Common myeloid progenitor, CD34-positive (primary cell): Measurements from ENCODE around the gene ACSBG1. TPM values are rescaled to one million over a fixed set of nuclear protein-coding genes. Genes with fewer than 3 reads are reported as not detected.
A peak's percentile ranks its signal among the peaks of the same experiment; 100 is the strongest.

Experiments used
- CTCF ChIA-PET: fragments of 350-600 bp; sonication (Branson Sonifier 250); formaldehyde crosslinking; loops from one replicate; lab custom pipeline; 2021; ENCODE audit warnings: antibody characterized with exemption; lab: Charles Lee
- POLR2A ChIA-PET: fragments of 350-600 bp; sonication (Branson Sonifier 250); formaldehyde crosslinking; loops from one replicate; lab custom pipeline; 2021; ENCODE audit warnings: antibody characterized with exemption; lab: Charles Lee
- DNase-seq, 3 donors: peaks; one replicate each; pipeline versions ENCODE4 v3.0.0 to v3.0.0-alpha.2; 2013
- H3K27ac ChIP-seq, 2 experiments: 1 replicate in 1 of 2; 2 replicates in 1 of 2; pipeline ENCODE4 v1.7.0; 2013; ENCODE audit warnings: inconsistent platforms in 2 of 2, low read length in 2 of 2, mild to moderate bottlenecking in 2 of 2, low read depth in 1 of 2, moderate library complexity in 1 of 2; ENCODE audit not compliant: severe bottlenecking in 2 of 2, insufficient read depth in 1 of 2, poor library complexity in 1 of 2
- H3K27me3 ChIP-seq, 5 experiments: replicated peaks in 2 of 5; 1 replicate in 3 of 5; 2 replicates in 2 of 5; pipeline versions ENCODE4 v1.6.1 to v1.7.0; 2013; ENCODE audit warnings: low read length in 4 of 5, mild to moderate bottlenecking in 2 of 5, moderate library complexity in 2 of 5, inconsistent platforms in 1 of 5; ENCODE audit not compliant: insufficient read depth in 5 of 5, control insufficient read depth in 4 of 5
- H3K36me3 ChIP-seq, 4 experiments: 1 replicate in 2 of 4; 2 replicates in 2 of 4; pipeline versions ENCODE4 v1.6.1 to v1.7.0; 2013; ENCODE audit warnings: low read length in 3 of 4, control low read depth in 1 of 4, mild to moderate bottlenecking in 1 of 4; ENCODE audit not compliant: control insufficient read depth in 4 of 4, insufficient read depth in 4 of 4
- H3K4me1 ChIP-seq, 4 experiments: 1 replicate in 3 of 4; 2 replicates in 1 of 4; pipeline versions ENCODE4 v1.6.1 to v1.7.1; 2013; ENCODE audit warnings: low read length in 3 of 4, mild to moderate bottlenecking in 3 of 4, control low read depth in 1 of 4, inconsistent platforms in 1 of 4, moderate library complexity in 1 of 4; ENCODE audit not compliant: control insufficient read depth in 4 of 4, insufficient read depth in 4 of 4; ENCODE audit errors: control extremely low read depth in 1 of 4
- H3K4me3 ChIP-seq, 7 experiments: 1 replicate in 4 of 7; 2 replicates in 3 of 7; pipeline versions ENCODE4 v1.5.1 to v1.7.0; 2013; ENCODE audit warnings: mild to moderate bottlenecking in 7 of 7, low read length in 6 of 7, moderate library complexity in 6 of 7, inconsistent platforms in 2 of 7, low read depth in 2 of 7, control low read depth in 1 of 7; ENCODE audit not compliant: insufficient read depth in 4 of 7, control insufficient read depth in 1 of 7; ENCODE audit errors: extremely low read depth in 1 of 7
- H3K9me3 ChIP-seq, 5 experiments: 1 replicate in 4 of 5; 2 replicates in 1 of 5; pipeline versions ENCODE4 v1.6.1 to v1.7.1; 2013; ENCODE audit warnings: low read length in 4 of 5, mild to moderate bottlenecking in 2 of 5, inconsistent platforms in 1 of 5, low read depth in 1 of 5, moderate library complexity in 1 of 5; ENCODE audit not compliant: control insufficient read depth in 4 of 5, insufficient read depth in 2 of 5; ENCODE audit errors: control extremely low read depth in 1 of 5
- WGBS: methylation state at CpG from one replicate; pipeline ENCODE4 v1.1.5; 2013; ENCODE audit not compliant: insufficient coverage; 5-methylcytosine and 5-hydroxymethylcytosine counted together
- polyA plus RNA-seq: library from polyadenylated mRNA; unstranded; fragments of 120-200 nt; gene quantifications from one replicate; pipeline ENCODE4 v1.2.1, GENCODE V29; 2013

Gene ACSBG1
- 0.18 TPM for polyA plus RNA-seq

DNA sequence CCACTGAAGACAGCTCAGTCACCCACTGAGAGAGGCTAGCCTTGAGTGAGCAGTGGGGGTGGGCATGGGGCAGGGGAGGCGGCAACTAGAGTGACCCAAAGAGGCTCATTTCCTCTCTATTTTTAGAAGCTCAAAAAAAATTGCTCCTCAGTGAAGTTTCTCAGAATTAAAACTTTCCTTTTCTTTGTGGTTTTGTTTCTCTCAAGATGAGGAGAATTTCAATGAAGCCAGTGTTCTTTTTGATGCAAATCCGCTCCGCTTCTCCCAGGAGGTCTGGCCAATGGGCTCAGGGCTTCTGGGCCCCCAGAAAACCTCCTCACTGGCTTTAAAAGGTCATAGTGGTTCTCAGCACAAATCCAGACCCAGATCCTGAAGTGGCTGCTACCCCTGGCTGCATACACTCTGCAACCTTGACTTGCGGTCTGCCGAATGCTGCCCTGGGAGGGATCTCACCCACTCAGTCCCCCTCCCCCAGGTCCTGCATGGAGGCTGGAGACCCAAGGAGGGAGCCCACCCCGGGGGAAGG lies at the start of gene ACSBG1:
Gene ACSBG1 (minus strand): TSS at position 51 of the 526 bp plus-strand sequence. CDS start 64 bp downstream, outside the sequence.
- Histone ChIP-seq H3K4me3 (no peak within 1 kb of the TSS), H3K4me1 (peaks cover 0 to 12% (median under 1%) of the 10 kb centered on the region in 4 experiments), H3K27me3 (no peaks in the 10 kb centered on the region), H3K9me3 (no peaks in the 10 kb centered on the region), H3K27ac (no peak within 1 kb of the TSS), H3K36me3 (no peaks in the 10 kb centered on the region)
- WGBS, result 72% methylated on average over 4 of the region's 6 CpGs
- ChIA-PET POLR2A (no interaction called here), CTCF (interaction anchor here (1.3 kb wide), 1 partner anchor 122 kb away, joined by 5 read pairs; no protein-coding TSS in a partner anchor)
- DNase-seq, result no peak

GRCh38 chr15:78282324-78282723 lies 48.0 kb upstream of the ACSBG1 start:
- H3K27me3 ChIP-seq, result no peaks in the 10 kb centered on the region
- H3K27ac ChIP-seq, result no peak overlapping the region
- no peaks in the 10 kb centered on the region for H3K9me3 ChIP-seq
- peaks cover 0 to 3% (median 0%) of the 10 kb centered on the region in 4 experiments for H3K4me1 ChIP-seq
- CTCF ChIA-PET, result interaction anchor here (1.1 to 2.4 kb wide), 4 partner anchors 12 to 19 kb away, joined by 3 to 12 read pairs (median 8); partner anchors contain the start of gene DNAJA4
- H3K4me3 ChIP-seq, result no peak overlapping the region
- H3K36me3 ChIP-seq, result peaks cover 10 to 76% (median 48%) of the 10 kb centered on the region in 4 experiments
- WGBS, result 100% methylated on average over 1 of the region's 2 CpGs
- DNase-seq, result no peak
- POLR2A ChIA-PET, result interaction anchor here (1.0 kb wide), 1 partner anchor 8 kb away, joined by 3 read pairs; no protein-coding TSS in a partner anchor

DNA sequence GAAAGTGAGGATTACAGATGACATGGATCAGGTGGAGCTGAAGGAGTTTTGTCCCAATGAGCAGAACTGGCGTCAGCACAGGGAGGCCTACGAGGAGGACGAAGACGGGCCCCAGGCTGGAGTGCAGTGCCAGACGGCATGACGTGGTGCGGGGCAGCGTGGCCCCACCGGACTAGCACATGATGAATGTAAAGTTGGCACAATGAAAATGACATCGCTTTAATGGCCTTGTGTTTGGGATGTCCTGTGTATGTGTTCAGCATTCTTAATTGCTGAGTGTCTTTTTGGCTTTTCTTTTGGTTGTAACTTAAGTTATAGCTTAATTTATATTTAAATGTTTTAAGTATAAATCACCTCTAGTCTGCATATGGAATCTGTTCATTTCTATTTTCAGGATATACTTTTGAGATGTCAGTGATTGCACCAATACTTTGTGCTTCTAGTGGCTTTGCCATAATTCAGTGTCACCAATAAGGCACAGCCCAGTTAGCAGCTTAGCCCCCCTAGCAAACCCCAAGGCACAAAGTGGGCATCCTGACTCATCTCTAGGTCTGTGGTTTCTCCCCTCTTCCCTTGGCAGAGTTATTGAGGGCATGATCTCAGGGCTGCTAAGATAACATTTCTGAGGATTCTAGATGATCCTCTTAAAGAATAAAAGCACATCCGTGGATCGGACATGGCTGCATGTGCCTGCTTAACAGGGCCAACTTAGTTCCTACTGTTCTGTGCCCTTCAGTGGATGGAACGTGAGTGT lies 46.1 kb upstream of the ACSBG1 start:
- no peaks in the 10 kb centered on the region for H3K27me3 ChIP-seq
- no peak overlapping the region for H3K4me3 ChIP-seq
- H3K27ac ChIP-seq, result peak overlapping the region in 1 of 2 experiments; percentile 25
- no peak for DNase-seq
- H3K36me3 ChIP-seq, result peaks cover 11 to 64% (median 41%) of the 10 kb centered on the region in 4 experiments
- no peaks in the 10 kb centered on the region for H3K9me3 ChIP-seq
- ChIA-PET POLR2A (no interaction called here), CTCF (interaction anchor here (0.5 to 2.4 kb wide), 2 partner anchors 14 to 402 kb away, joined by 3 to 12 read pairs; no protein-coding TSS in a partner anchor)
- WGBS, result 91% methylated on average over 9 of the region's 13 CpGs
- H3K4me1 ChIP-seq, result peaks cover 0 to 10% (median 0%) of the 10 kb centered on the region in 4 experiments

DNA sequence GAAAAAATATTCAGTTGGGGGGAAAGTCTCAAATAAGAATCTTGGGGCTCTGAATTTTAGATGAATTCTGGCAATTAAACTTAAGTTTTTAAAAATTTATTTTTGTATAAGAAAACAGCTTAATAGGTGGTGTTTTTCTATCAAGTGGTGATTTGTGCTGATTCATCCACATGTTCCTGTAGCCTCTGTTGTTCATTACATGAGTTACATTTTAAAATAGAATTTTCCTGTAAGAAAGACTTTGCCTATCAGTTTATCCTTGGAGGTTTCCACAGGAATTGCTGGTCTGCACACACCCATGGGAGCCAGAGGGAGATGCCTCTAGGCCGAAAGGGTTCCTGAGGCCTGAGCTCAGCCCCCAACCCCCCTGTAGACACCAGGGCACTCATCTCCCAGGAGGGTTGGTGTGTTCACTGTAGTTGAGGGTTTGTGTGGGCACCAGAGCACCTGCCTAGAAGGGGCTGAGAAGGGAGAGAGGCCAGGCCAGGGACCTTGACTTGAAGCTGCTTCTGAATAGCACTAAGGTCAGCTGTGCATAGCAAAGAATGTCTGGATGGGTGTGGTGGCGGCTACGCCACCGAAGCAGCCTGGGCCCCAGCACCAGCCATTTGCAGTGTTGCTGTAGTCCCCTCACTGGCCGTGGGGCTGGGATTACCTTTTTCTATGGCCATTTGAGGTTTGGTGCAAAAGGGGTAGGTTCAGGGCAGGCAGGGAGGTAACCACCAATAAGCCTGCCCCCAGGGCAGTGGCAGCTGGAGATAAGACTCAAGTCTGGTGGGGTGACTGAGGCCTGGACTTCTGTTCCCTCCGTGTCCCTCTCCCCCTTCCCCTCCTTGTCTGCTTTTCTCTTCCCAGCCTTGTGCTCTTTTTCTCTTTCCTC lies 41.9 kb upstream of the ACSBG1 start:
- Histone ChIP-seq H3K4me3 (no peak overlapping the region), H3K9me3 (no peaks in the 10 kb centered on the region), H3K36me3 (peaks cover 8 to 39% (median 21%) of the 10 kb centered on the region in 4 experiments), H3K27me3 (no peaks in the 10 kb centered on the region), H3K27ac (peak overlapping the region in 1 of 2 experiments; percentile 19), H3K4me1 (peaks cover 0 to 10% (median 0%) of the 10 kb centered on the region in 4 experiments)
- DNase-seq, result no peak
- 87% methylated on average over 6 of the region's 6 CpGs for WGBS
- POLR2A ChIA-PET, result interaction anchor here (1.1 kb wide), 1 partner anchor 11 kb away, joined by 3 read pairs; the partner anchor contains the start of gene DNAJA4
- CTCF ChIA-PET, result interaction anchor here (0.6 to 3.2 kb wide), 2 partner anchors 10 to 142 kb away, joined by 4 to 14 read pairs; no protein-coding TSS in a partner anchor

DNA sequence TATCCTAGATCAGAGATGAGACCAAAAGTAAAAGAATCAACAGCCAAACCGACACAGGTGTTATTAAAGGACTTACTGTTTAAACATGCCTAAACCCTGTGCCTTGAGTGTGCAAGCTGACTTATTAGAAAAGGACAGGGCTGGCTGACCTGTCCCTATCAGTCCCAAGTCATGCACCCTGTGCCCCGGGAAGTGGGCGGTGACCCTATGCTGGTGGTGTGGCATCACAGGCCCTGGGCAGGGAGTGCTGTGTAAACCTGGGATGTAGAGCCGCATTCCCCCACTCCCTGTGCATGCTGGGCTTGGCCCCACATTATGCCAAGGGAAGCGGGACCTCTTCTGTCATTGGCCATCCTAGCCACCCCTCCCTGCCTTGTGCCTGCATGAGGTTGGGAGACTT lies 40.6 kb upstream of the ACSBG1 start:
- ChIA-PET POLR2A (no interaction called here), CTCF (interaction anchor here (3.2 kb wide), 1 partner anchor 9 kb away, joined by 14 read pairs; no protein-coding TSS in a partner anchor)
- Histone ChIP-seq H3K9me3 (no peaks in the 10 kb centered on the region), H3K27ac (no peak overlapping the region), H3K27me3 (no peaks in the 10 kb centered on the region), H3K36me3 (peaks cover 5 to 29% (median 17%) of the 10 kb centered on the region in 4 experiments), H3K4me1 (peaks cover 0 to 10% (median 0%) of the 10 kb centered on the region in 4 experiments), H3K4me3 (no peak overlapping the region)
- no peak for DNase-seq
- 100% methylated on average over 4 of the region's 5 CpGs for WGBS

- H3K27me3 ChIP-seq, result no peaks in the 10 kb centered on the region
- H3K4me3 ChIP-seq, result no peak overlapping the region
- H3K9me3 ChIP-seq, result no peaks in the 10 kb centered on the region
- H3K36me3 ChIP-seq, result peaks cover 0 to 16% (median 9%) of the 10 kb centered on the region in 4 experiments
- WGBS, result 100% methylated on average over 1 of the region's 3 CpGs
- peaks cover 0 to 6% (median 0%) of the 10 kb centered on the region in 4 experiments for H3K4me1 ChIP-seq
- POLR2A ChIA-PET, result interaction anchor here (0.6 kb wide), 1 partner anchor 56 kb away, joined by 5 read pairs; no protein-coding TSS in a partner anchor
- no peak overlapping the region for H3K27ac ChIP-seq
- DNase-seq, result no peak
- CTCF ChIA-PET, result no interaction called here
Measured at GRCh38 chr15:78272776-78273175, 38.4 kb upstream of the ACSBG1 start.
